Stimulated activated CD8-positive, alpha-beta memory T cell treated with anti-CD3 and anti-CD28 coated beads, Interleukin-7, amount 100 ng/mL, for 4 hours (primary cell): ENCODE measurements around the gene ADI1.

Source experiments
- DNase-seq, 2 donors: peaks; one replicate each; pipeline ENCODE4 v3.0.0-alpha.2; 2020; ENCODE audit warnings: low read depth in 2 of 2

ADI1 gene

GRCh38 chr2:3480352-3481010, 38.9 kb downstream of the ADI1 start:
- no peak for DNase-seq

DNA sequence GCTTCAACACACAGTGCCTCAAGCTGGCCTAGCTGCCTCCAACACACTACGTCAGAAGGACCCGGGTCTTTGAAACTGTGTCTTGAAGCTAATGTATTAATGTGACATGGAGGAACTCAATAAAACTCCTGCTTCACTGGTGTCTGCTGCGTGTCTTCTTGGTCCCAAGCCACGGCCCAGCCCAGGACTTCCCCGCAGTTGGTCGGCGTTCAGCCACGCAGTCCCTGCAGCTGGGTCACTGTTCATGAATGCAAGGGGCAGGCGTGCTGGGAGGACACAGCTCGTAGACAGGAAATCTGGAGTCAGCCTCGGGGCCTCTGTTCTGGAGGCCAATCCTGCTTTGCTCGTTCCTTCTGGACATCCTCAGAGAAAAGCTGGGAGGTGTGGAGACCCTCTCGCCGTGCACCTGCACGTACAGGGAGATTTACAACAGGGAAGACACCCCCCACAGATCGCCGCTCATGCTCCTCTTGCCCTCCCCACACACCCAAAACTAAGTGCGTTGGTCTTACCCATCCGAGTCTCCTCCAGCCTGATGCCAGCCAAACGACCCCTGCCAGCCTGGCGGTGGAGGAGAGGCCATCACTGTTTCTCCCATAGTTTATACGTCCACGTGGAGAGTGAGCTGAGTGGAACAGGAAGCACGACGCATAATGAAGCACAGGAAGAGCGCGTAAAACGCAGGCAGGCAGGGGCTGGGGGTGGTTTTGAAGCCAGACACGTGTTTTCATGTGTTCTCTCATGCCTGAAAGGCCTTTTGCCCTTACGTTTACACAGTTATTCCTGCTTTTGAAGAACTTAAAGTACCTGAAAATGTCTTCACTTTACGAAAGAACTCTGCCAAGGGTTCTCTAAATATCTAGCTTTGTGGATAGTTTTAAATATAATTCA, 39.7 kb downstream of the ADI1 start:
- DNase-seq = no peak

GRCh38 chr2:3478846-3479385, 40.4 kb downstream of the ADI1 start:
- DNase-seq = no peak

GRCh38 chr2:3476985-3477327, 42.4 kb downstream of the ADI1 start:
- no peak for DNase-seq

- no peak for DNase-seq
Observed at GRCh38 chr2:3476321-3476984, 42.9 kb downstream of the ADI1 start.

DNA sequence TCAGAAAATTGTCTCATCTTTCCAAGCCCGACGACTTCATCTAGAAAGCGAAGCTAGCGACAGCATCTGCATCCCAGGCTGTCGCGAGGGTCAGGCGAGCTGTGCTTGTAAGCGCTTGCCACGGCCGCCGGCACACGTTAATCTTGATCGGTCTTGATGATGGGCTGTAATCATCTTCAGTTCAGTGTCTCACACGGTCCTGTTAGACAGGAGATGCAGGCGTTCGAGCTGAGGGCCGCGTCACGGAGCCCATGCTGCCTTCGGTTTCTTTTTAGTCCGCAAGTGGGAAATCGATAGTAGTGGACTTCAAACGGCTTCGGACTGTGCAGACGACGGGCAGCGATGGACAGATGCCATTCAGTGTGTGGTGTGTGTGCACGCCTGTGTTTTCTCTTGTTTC, 43.6 kb downstream of the ADI1 start:
- no peak for DNase-seq

GRCh38 chr2:3472966-3473365, 46.4 kb downstream of the ADI1 start:
- no peak for DNase-seq

GRCh38 chr2:3472296-3472695, 47.0 kb downstream of the ADI1 start:
- no peak for DNase-seq

- DNase-seq = no peak
Observed at GRCh38 chr2:3470856-3471737, 48.2 kb downstream of the ADI1 start.

GRCh38 chr2:3470166-3470651, 49.1 kb downstream of the ADI1 start:
- DNase-seq = no peak

DNA sequence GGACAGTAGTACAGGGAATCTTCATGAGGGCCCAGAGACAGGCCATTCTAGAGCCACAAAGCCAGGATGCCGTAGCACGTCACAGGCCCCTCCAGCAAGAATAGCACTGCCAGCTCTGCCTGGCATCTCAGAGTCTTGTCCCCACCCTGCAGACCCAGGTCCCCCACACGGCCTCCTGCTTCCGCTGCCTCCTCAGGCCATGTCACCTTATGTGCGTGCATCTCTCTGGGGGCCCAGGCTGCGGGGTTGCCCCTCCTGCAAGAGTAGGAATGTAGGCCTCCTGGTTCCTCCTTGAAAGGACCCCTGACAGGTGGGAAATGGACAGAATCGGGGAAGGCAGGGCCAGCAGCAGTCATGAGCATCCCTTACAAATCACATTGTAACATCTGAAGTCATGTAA, 49.8 kb downstream of the ADI1 start:
- no peak for DNase-seq

GRCh38 chr2:3468296-3468988, 50.9 kb downstream of the ADI1 start:
- no peak for DNase-seq

DNA sequence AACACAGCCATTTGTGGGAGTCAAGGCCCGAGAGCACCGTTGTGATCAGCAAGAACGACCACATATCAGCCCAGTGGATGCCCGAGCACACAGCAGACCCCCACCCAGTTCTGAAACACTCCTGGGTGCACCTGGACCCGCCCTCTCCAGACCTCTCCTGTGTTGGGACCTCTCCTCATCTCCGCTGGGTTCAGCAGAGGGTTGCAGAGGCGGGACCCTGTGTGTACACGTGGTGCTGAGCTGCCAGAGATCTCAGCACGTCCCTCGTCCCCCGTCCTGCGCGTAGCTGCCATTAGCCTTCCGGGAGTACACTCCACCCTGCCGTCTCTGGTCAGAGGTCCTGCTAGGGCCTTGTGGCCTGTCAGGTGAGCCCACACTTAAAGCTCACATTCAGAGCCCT, 51.7 kb downstream of the ADI1 start:
- DNase-seq = no peak

DNA sequence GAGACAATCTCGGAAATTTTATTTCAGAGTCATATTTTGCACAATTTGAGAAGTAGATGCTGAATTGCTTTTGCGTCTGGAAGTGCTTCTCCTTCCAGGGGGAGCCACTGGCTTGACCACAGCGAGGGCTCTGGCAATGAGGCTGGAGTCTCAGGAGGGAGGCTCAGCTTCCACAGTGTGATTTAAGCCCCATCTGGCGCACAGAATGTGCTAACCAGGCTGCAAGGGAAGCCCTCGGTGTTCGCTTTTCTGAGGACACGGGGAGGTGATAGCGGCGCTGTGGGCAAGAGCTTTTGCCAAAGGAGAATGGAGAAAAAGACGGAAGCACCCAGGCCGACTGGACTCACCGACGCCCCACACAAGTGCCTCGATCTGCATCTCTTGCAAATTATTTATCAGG, 52.4 kb downstream of the ADI1 start:
- no peak for DNase-seq

DNA sequence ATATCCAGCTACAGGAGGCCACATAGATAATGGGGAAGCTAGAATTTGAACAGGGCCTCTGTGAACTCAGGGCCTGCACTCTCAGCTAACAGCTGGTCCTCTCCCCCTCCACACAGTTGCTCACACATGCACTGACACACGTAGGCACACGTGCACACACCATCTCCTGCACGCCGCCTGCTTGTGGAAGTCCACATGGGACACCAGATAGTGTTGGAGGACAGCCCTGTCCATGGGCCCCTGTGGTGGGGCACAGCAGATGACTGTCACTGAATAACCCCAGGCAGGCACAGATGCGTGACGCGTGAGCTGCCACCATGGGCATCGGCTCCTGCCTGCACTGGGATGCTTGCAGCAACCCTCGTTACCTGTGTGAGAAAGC, 52.9 kb downstream of the ADI1 start:
- DNase-seq = no peak

DNA sequence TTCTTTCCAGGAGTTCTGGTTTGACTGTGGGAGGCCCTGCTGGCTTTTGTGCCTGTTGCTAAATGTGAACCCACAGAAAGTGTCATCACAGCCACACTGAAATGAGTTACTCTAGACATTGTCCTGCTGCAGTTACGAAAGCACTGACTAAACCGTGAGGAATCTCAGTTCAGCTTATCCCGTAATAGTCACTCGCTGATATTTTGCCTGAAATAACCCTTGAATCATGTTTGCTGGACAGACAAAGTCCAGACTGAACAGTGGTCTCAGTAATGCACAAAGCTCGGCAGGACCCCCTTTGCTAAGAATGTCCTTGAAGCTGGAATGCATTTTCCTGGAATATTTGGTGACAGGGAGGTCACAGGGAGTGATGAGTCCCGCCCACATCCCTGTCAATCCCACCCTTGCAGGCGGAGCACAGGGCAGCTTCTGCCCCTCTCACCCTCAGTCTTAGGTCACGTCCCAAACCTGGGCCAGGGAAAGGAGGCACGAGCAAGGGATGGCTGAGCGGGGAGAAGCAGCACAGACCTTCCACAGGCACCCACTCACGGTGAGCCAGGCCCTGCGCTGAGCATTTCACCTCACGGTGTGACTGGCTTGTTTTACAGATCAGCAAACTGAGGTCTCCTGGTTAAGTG, 53.4 kb downstream of the ADI1 start:
- no peak for DNase-seq

GRCh38 chr2:3465328-3465727, 54.0 kb downstream of the ADI1 start:
- no peak for DNase-seq

GRCh38 chr2:3464401-3465005, 54.8 kb downstream of the ADI1 start:
- no peak for DNase-seq

- no peak for DNase-seq
Observed at GRCh38 chr2:3463944-3464343, 55.4 kb downstream of the ADI1 start.
